RWPE2 (cell line): ENCODE measurements around the gene LINGO1.

ENCODE experiments used
- ATAC-seq: fragments of 200-7000 bp; cut with Tn5 transposase; 3 replicates; pipeline ENCODE4 v1.9.1; 2021; ENCODE audit warnings: low read depth
- DNase-seq: peaks from one replicate; pipeline ENCODE4 v3.0.0-alpha.2; 2020; ENCODE audit warnings: low spot score
- H3K27ac ChIP-seq: fragments of 450-650 bp; 2 replicates; pipeline ENCODE4 v1.5.1; 2017; ENCODE audit warnings: mild to moderate bottlenecking; ENCODE audit not compliant: poor library complexity, severe bottlenecking
- H3K27me3 ChIP-seq: fragments of 250-450 bp; sonication (Bioruptor Pico); 2 replicates; pipeline ENCODE4 v1.5.1; 2021; ENCODE audit warnings: mild to moderate bottlenecking, moderate library complexity; ENCODE audit not compliant: insufficient read depth, poor library complexity, severe bottlenecking
- H3K36me3 ChIP-seq: fragments of 250-450 bp; sonication (Bioruptor Pico); 2 replicates; pipeline ENCODE4 v1.5.1; 2020; ENCODE audit warnings: low read depth, mild to moderate bottlenecking, moderate library complexity
- H3K4me1 ChIP-seq: fragments of 250-450 bp; sonication (Bioruptor Pico); 2 replicates; pipeline ENCODE4 v1.5.1; 2021; ENCODE audit warnings: mild to moderate bottlenecking, moderate library complexity; ENCODE audit not compliant: insufficient read depth, poor library complexity, severe bottlenecking
- H3K4me3 ChIP-seq: fragments of 250-450 bp; sonication (Bioruptor Pico); 2 replicates; pipeline ENCODE4 v1.5.1; 2021; ENCODE audit warnings: mild to moderate bottlenecking, moderate library complexity; ENCODE audit not compliant: severe bottlenecking
- H3K9me3 ChIP-seq: fragments of 250-450 bp; sonication (Bioruptor Pico); 2 replicates; pipeline ENCODE4 v1.5.1; 2021; ENCODE audit warnings: mild to moderate bottlenecking, moderate library complexity; ENCODE audit not compliant: severe bottlenecking
- CTCF ChIP-seq: fragments of 450-650 bp; IDR thresholded peaks from one replicate; pipeline ENCODE4 v1.5.1; 2017; ENCODE audit warnings: mild to moderate bottlenecking, moderate library complexity; ENCODE audit not compliant: poor library complexity, severe bottlenecking

Gene LINGO1

GRCh38 chr15:77670558-77671361 is 38.0 kb upstream of the LINGO1 start:
- no peaks in the 10 kb centered on the region for H3K36me3 ChIP-seq
- peak; percentile 15; the same call in 1 of the 3 replicates for ATAC-seq
- DNase-seq: no peak
- H3K4me1 ChIP-seq: no peaks in the 10 kb centered on the region
- H3K9me3 ChIP-seq: no peaks in the 10 kb centered on the region
- H3K4me3 ChIP-seq: no peak overlapping the region
- TF ChIP-seq CTCF: no peak
- peaks cover 17% of the 10 kb centered on the region for H3K27me3 ChIP-seq
- no peak overlapping the region for H3K27ac ChIP-seq

- DNase-seq: no peak
- Histone ChIP-seq H3K27me3 (peaks cover 8% of the 10 kb centered on the region), H3K4me1 (no peaks in the 10 kb centered on the region), H3K9me3 (no peaks in the 10 kb centered on the region), H3K36me3 (no peaks in the 10 kb centered on the region), H3K27ac (no peak overlapping the region), H3K4me3 (no peak overlapping the region)
- ATAC-seq: no peak
- TF ChIP-seq CTCF: no peak
These were observed 37.2 kb upstream of the LINGO1 start for GRCh38 chr15:77669896-77670295.

- H3K36me3 ChIP-seq: no peaks in the 10 kb centered on the region
- no peak overlapping the region for H3K27ac ChIP-seq
- ATAC-seq (no peak), DNase-seq (no peak)
- H3K9me3 ChIP-seq: no peaks in the 10 kb centered on the region
- H3K27me3 ChIP-seq: no peaks in the 10 kb centered on the region
- no peak for TF ChIP-seq CTCF
- H3K4me1 ChIP-seq: no peaks in the 10 kb centered on the region
- no peak overlapping the region for H3K4me3 ChIP-seq
These were observed 34.9 kb upstream of the LINGO1 start for GRCh38 chr15:77667338-77668234.

- Histone ChIP-seq H3K27me3 (no peaks in the 10 kb centered on the region), H3K36me3 (no peaks in the 10 kb centered on the region), H3K9me3 (no peaks in the 10 kb centered on the region), H3K27ac (no peak overlapping the region), H3K4me1 (no peaks in the 10 kb centered on the region), H3K4me3 (no peak overlapping the region)
- no peak for TF ChIP-seq CTCF
- DNase-seq: no peak
- ATAC-seq: no peak
These were observed 33.6 kb upstream of the LINGO1 start for GRCh38 chr15:77666296-77666660.
